Measurements from ENCODE around the gene ZNF554. TPM values are rescaled to one million over a fixed set of nuclear protein-coding genes. Genes with fewer than 3 reads are reported as not detected.

Gene ZNF554
- total and polyA plus RNA-seq, 2 experiments from 2014 or later: 2.0 to 7.5 TPM

DNA sequence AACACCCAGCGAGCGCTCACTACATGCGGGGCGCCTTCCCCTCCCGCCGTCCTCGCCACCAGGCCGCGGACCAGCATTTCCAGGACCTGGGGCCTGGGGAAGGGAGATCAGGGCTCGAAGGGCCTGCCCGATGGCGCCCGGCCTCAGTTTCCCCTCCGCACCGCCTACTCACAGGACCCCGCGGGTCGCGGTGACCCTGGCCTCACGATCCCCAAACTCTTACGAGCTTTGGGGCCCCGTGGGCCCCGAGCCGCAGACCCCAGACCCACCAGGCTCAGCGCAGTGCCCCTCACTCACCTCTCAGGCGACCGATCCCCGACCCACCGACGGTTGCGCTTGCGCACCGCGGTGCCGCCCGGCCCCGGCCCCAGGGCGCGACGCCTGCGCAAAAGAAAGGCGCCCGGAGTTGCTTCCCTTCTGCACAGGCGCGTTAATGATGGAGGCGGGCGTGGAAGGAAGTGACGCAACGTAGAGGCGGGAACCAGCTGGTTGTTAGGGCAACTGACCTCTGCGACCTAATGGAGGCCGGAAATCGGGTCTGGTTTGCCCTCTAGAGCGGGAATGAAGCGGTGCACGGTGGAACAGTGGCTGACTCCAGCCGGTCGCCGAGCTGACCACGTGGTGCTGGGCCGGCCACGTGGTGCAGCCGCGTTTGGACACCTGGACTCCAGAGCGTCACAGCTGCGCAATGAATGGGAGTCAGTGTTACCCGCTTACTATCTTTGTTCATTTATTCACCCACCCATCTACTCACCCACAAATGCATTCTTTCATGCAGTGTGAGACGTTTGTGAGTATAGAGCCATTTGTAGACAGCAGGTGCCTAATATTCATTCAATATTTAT is 36.5 kb upstream of the ZNF554 start, which contains the start of gene SGTA:
Gene SGTA (minus strand): TSS at position 338 of the 845 bp plus-strand sequence. CDS start 14,205 bp downstream, outside the sequence.
- TF ChIP-seq EZH2 (IDR thresholded peaks at IDR 0.05; ENCODE audit: low read depth, unreplicated experiment) (no peak), NANOG (IDR thresholded peaks at IDR 0.05; ENCODE audit: borderline replicate concordance) (no peak), ZNF331 (CRISPR knock-in tag; IDR thresholded peaks at IDR 0.05; ENCODE audit: low read depth) (no peak), ZNF114 (CRISPR knock-in tag; IDR thresholded peaks at IDR 0.05) (no peak), ETS1 (IDR thresholded peaks at IDR 0.05) (peak; percentile 83), POLR2AphosphoS5 (IDR thresholded peaks at IDR 0.05; ENCODE audit: low read depth) (peak; percentile 89), EZH2phosphoT487 (IDR thresholded peaks at IDR 0.05; ENCODE audit: unreplicated experiment) (no peak), REST (IDR thresholded peaks at IDR 0.05; ENCODE audit: unreplicated experiment) (no peak), CREB1 (CRISPR knock-in tag; IDR thresholded peaks at IDR 0.05; ENCODE audit: low read depth) (peak; percentile 97)
- TF ChIP-seq, protein P1, sequence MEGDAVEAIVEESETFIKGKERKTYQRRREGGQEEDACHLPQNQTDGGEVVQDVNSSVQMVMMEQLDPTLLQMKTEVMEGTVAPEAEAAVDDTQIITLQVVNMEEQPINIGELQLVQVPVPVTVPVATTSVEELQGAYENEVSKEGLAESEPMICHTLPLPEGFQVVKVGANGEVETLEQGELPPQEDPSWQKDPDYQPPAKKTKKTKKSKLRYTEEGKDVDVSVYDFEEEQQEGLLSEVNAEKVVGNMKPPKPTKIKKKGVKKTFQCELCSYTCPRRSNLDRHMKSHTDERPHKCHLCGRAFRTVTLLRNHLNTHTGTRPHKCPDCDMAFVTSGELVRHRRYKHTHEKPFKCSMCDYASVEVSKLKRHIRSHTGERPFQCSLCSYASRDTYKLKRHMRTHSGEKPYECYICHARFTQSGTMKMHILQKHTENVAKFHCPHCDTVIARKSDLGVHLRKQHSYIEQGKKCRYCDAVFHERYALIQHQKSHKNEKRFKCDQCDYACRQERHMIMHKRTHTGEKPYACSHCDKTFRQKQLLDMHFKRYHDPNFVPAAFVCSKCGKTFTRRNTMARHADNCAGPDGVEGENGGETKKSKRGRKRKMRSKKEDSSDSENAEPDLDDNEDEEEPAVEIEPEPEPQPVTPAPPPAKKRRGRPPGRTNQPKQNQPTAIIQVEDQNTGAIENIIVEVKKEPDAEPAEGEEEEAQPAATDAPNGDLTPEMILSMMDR (conservative IDR thresholded peaks at IDR 0.05; ENCODE audit: low read depth in 2 of 2): peak in 1 of 2 experiments; percentile 37; a peak in 2 of 4 replicates
- Histone ChIP-seq H3K9me2 (ENCODE audit: insufficient read depth) (no peaks in the 10 kb centered on the region), H2AFZ (no peak within 1 kb of the TSS), H3K4me3 (peak within 1 kb of the TSS; percentile 98), H3K27ac (ENCODE audit: low read depth) (peak within 1 kb of the TSS; percentile 39; the same call in 1 of the 2 replicates), H3F3A (replicated peaks; ENCODE audit: low read depth) (0 out of 2 replicates have a peak, but pooled peaks cover 5% of the 10 kb centered on the region), H3K36me3 (ENCODE audit: insufficient read depth) (no peaks in the 10 kb centered on the region), H3K79me2 (replicated peaks; ENCODE audit: insufficient read depth) (peaks cover 75% of the 10 kb centered on the region), H3K4me1 (ENCODE audit: insufficient read depth) (peaks cover 14% of the 10 kb centered on the region), H4K20me1 (replicated peaks; ENCODE audit: insufficient read depth) (peaks cover 50% of the 10 kb centered on the region), H3K27me3 (ENCODE audit: insufficient read depth) (no peaks in the 10 kb centered on the region), H3K4me2 (peak within 1 kb of the TSS; percentile 99)
- Mint-ChIP-seq H3K27me3 (ENCODE audit: insufficient read depth, low read depth, poor library complexity) (peaks cover 13% of the 10 kb centered on the region), H3K4me3 (peak within 1 kb of the TSS; percentile 93), H3K9me3 (peaks cover 4% of the 10 kb centered on the region; the same call in 1 of the 3 replicates), H3K36me3 (ENCODE audit: low read depth) (peaks cover 30% of the 10 kb centered on the region), H3K27ac (peak within 1 kb of the TSS; percentile 98), H3K4me1 (peaks cover 33% of the 10 kb centered on the region)
- DNase-seq (ENCODE audit: low spot score): peak; percentile 100
- peak; percentile 81 for ATAC-seq

All from GM23338 (cell line).